Lower leg skin (tissue), 4 donors: ENCODE measurements around the gene KRTAP5-7. TPM values are rescaled to one million over a fixed set of nuclear protein-coding genes. Genes with fewer than 3 reads are reported as not detected.
A peak's percentile ranks its signal among the peaks of the same experiment; 100 is the strongest.

Source experiments
- DNase-seq, 2 donors: peaks; one replicate each; pipeline ENCODE4 v3.0.0-alpha.2; 2019; ENCODE audit warnings: low spot score in 2 of 2
- H3K4me3 ChIP-seq: fragments of 200-600 bp; sonication (generic); 2 replicates; pipeline ENCODE4 v1.5.1; 2017; ENCODE audit warnings: mild to moderate bottlenecking, low read depth; ENCODE audit not compliant: poor library complexity, severe bottlenecking
- CTCF ChIP-seq, 3 donors: fragments of 450-650 bp; IDR thresholded peaks; one replicate each; pipeline ENCODE4 v1.5.1; 2016; ENCODE audit warnings: antibody characterized with exemption in 3 of 3, mild to moderate bottlenecking in 3 of 3, moderate library complexity in 2 of 3
- POLR2A ChIP-seq, 2 donors: fragments of 450-650 bp; IDR thresholded peaks; one replicate each; pipeline ENCODE4 v1.6.1; 2016 to 2017; ENCODE audit warnings: antibody characterized with exemption in 2 of 2, mild to moderate bottlenecking in 1 of 2, moderate library complexity in 1 of 2
- WGBS, 2 donors: methylation state at CpG; one replicate each; pipeline ENCODE4 v1.1.5; 2018; 5-methylcytosine and 5-hydroxymethylcytosine counted together
- intact Hi-C: fragments of 100-400 bp; cut with DNase I; formaldehyde crosslinking; loops from one replicate; pipeline ENCODE4 v1.15.0; 2023; ENCODE audit warnings: low total_unique reads
- total RNA-seq, 4 donors: library from RNA; depleted of rRNA; stranded (reverse); fragments of >200 nt; gene quantifications; one replicate each; pipeline ENCODE4 v1.1.0, GENCODE V29; 2016

KRTAP5-7 gene
- total RNA-seq, 4 donors from 2014 or later = 5.4 TPM; not detected in 3

GRCh38 chr11:71504531-71504930 is 22.5 kb upstream of the KRTAP5-7 start:
- peak in 1 of 2 donors; percentile 77 for DNase-seq
- 50 to 61% methylated on average over 10 of the region's 10 CpGs for WGBS, 2 donors
- TF ChIP-seq CTCF (IDR thresholded peaks at IDR 0.05) (no peak), POLR2A (IDR thresholded peaks at IDR 0.05) (no peak)
- intact Hi-C loops = no loop called here
- H3K4me3 ChIP-seq = no peak overlapping the region

- H3K4me3 ChIP-seq = no peak overlapping the region
- intact Hi-C loops = no loop called here
- no peak for TF ChIP-seq POLR2A (IDR thresholded peaks at IDR 0.05)
- no peak for TF ChIP-seq CTCF (IDR thresholded peaks at IDR 0.05)
- 70 to 76% methylated on average over 2 of the region's 2 CpGs for WGBS, 2 donors
- DNase-seq = no peak
Observed at GRCh38 chr11:71505001-71505400, 22.1 kb upstream of the KRTAP5-7 start.

- intact Hi-C loops = no loop called here
- H3K4me3 ChIP-seq = no peak overlapping the region
- TF ChIP-seq POLR2A (IDR thresholded peaks at IDR 0.05) (no peak), CTCF (IDR thresholded peaks at IDR 0.05) (no peak)
- WGBS, 2 donors = 89 to 90% methylated on average over 9 of the region's 9 CpGs
- peak in 1 of 2 donors; percentile 54 for DNase-seq
Observed at GRCh38 chr11:71505781-71506180, 21.3 kb upstream of the KRTAP5-7 start.

GRCh38 chr11:71507102-71507501 is 20.0 kb upstream of the KRTAP5-7 start:
- H3K4me3 ChIP-seq = no peak overlapping the region
- 95% methylated on average over 5 of the region's 5 CpGs for WGBS, 2 donors
- TF ChIP-seq CTCF (IDR thresholded peaks at IDR 0.05) = no peak
- TF ChIP-seq POLR2A (IDR thresholded peaks at IDR 0.05) = no peak
- DNase-seq = peak in 1 of 2 donors; percentile 79
- intact Hi-C loops = no loop called here

GRCh38 chr11:71518506-71519471 is 8.3 kb upstream of the KRTAP5-7 start:
- intact Hi-C loops = no loop called here
- DNase-seq = peak in 1 of 2 donors; percentile 66
- WGBS, 2 donors = 93% methylated on average over 41 to 43 of the region's 55 CpGs
- TF ChIP-seq CTCF (IDR thresholded peaks at IDR 0.05) (no peak), POLR2A (IDR thresholded peaks at IDR 0.05) (no peak)
- no peak overlapping the region for H3K4me3 ChIP-seq
